Measurements from ENCODE around the gene PEMT.

Gene PEMT

GRCh38 chr17:17514993-17515933, 76.2 kb downstream of the PEMT start:
- DNase-seq: no peak

- no peak for DNase-seq
Observed at GRCh38 chr17:17514361-17514992, 77.0 kb downstream of the PEMT start.

- no peak for DNase-seq
Observed at GRCh38 chr17:17513626-17514025, 77.9 kb downstream of the PEMT start.

GRCh38 chr17:17512866-17513265, 78.6 kb downstream of the PEMT start:
- no peak for DNase-seq

GRCh38 chr17:17511881-17512858, 79.3 kb downstream of the PEMT start:
- DNase-seq: no peak

- no peak for DNase-seq
Observed at GRCh38 chr17:17511293-17511741, 80.2 kb downstream of the PEMT start.

- DNase-seq: no peak
Observed at GRCh38 chr17:17510456-17511292, 80.8 kb downstream of the PEMT start.

- no peak for DNase-seq
Observed at GRCh38 chr17:17509601-17510425, 81.7 kb downstream of the PEMT start.

GRCh38 chr17:17508646-17509591, 82.6 kb downstream of the PEMT start:
- no peak for DNase-seq

- DNase-seq: no peak
Observed at GRCh38 chr17:17508019-17508535, 83.4 kb downstream of the PEMT start.

- no peak for DNase-seq
Observed at GRCh38 chr17:17507465-17508011, 84.0 kb downstream of the PEMT start.

- no peak for DNase-seq
Observed at GRCh38 chr17:17506893-17507464, 84.5 kb downstream of the PEMT start.

GRCh38 chr17:17506181-17506741, 85.2 kb downstream of the PEMT start:
- no peak for DNase-seq

GRCh38 chr17:17505610-17506171, 85.8 kb downstream of the PEMT start:
- no peak for DNase-seq

GRCh38 chr17:17505151-17505550, 86.4 kb downstream of the PEMT start:
- DNase-seq: no peak

- DNase-seq: no peak
Observed at GRCh38 chr17:17504341-17505140, 87.0 kb downstream of the PEMT start.
